ENCODE measurements around the gene STK32C.
A peak's percentile ranks its signal among the peaks of the same experiment; 100 is the strongest.
"Not testable (repeated sequence)": the region's sequence is repeated elsewhere in the genome, so short reads cannot be mapped to it uniquely, and the experiment has no call there.

STK32C gene

GRCh38 chr10:132162590-132163277 lies 145.0 kb downstream of the STK32C start:
- DNase-seq = peak; percentile 48

DNA sequence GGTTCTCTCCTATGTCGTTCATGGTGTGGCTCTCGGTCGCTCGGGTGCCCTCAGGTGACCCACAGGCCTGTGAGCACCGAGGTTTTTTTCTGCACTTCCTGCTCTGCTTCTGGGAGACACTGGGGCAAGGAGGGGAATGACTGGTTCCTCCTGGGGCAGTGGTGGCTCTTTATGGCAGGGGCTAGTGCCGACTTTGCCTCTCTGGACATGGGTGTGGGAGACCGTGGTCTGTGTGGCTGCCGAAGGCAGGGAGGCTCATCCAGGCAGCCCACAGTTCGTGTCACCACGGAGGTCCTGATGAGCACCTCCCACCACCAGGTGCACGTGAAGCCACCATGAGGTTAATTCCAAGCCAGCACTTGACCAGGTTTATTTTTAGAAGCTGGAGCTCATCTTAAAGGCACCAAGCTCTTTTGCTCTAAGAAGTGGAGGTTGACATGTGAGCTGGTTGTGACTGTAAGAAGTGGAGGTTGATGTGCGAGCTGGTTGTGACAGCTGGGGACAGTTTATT lies 145.7 kb downstream of the STK32C start:
- DNase-seq = no peak

DNA sequence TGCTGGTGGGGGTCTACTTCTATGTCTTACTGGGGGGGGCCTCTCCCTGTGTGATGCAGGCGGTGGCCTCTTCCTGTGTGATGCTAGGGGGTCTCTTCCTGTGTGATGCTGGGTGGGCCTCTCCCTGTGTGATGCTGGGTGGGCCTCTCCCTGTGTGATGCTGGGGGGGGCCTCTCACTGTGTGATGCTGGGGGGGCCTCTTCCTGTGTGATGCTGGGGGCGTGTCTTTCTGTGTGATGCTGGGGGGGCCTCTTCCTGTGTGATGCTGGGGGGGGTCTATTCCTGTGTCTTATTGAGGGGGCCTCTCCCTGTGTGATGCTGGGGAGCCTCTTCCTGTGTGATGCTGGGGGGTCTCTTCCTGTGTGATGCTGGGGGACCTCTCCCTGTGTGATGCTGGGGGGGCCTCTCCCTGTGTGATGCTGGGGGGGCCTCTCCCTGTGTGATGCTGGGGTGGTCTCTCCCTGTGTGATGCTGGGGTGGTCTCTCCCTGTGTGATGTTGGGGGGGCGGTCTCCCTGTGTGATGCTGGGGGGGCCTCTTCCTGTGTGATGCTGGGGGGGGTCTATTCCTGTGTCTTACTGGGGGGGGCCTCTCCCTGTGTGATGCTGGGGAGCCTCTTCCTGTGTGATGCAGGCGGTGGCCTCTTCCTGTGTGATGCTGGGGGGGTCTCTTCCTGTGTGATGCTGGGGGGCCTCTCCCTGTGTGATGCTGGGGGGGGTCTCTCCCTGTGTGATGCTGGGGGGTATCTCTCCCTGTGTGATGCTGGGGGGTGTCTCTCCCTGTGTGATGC lies 146.7 kb downstream of the STK32C start:
- not testable (repeated sequence) for DNase-seq

GRCh38 chr10:132160231-132160630 lies 147.5 kb downstream of the STK32C start:
- DNase-seq = not testable (repeated sequence)

DNA sequence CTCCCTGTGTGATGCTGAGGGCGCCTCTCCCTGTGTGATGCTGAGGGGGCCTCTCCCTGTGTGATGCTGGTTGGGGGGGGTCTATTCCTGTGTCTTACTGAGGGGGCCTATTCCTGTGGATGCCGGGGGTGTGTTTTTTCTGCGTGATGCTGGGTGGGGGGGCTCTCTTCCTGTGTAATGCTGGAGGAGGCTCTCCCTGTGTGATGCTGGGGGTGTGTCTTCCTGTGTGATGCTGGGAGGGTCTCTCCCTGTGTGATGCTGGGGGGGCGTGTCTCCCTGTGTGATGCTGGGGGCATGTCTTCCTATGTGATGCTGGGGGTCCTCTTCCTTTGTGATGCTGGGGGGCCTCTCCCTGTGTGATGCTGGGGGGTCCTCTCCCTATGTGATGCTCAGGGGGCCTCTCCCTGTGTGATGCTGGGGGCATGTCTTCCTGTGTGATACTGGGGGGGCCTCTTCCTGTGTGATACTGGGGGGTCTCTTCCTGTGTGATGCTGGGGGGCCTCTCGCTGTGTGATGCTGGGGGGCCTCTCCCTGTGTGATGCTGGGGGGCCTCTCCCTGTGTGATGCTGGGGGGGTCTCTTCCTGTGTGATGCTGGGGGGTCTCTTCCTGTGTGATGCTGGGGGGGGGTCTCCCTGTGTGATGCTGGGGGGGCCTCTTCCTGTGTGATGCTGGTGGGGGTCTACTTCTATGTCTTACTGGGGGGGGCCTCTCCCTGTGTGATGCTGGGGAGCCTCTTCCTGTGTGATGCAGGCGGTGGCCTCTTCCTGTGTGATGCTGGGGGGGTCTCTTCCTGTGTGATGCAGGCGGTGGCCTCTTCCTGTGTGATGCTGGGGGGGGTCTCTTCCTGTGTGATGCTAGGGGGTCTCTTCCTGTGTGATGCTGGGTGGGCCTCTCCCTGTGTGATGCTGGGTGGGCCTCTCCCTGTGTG lies 148.2 kb downstream of the STK32C start:
- not testable (repeated sequence) for DNase-seq

GRCh38 chr10:132158823-132159222 lies 148.9 kb downstream of the STK32C start:
- DNase-seq = no peak

DNA sequence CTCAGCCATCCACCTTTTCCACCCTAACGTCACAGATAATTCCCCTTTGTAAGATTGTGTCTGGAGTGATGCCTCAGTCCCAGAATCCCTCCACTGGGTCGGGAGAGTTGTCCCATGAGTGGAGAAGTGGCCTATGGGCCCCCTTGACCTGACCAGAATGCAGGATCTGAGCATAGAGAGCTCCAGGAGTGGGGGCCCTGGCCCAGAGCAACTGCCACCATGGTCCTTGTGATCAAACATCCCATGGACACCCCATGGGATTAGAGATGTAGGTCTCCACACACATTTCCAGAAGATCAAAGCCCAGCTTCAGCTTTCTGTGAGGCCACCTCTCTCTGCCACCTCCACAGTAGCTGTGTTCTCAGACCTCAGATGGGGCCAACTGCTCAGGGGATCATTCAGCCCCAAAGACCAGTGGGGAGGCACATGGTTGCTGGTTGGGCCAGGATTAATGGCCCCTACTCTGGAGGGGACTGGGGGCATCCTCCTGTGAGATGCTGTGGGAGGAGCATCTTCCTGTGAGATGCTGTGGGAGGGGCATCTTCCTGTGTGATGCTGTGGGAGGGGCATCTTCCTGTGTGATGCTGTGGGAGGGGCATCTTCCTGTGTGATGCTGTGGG lies 149.5 kb downstream of the STK32C start:
- DNase-seq = no peak
